Suppressor macrophage (primary cell): ENCODE data around the gene ERBB2.
"Not testable (repeated sequence)": the region's sequence is repeated elsewhere in the genome, so short reads cannot be mapped to it uniquely, and the experiment has no call there.

Experiments used
- DNase-seq, 4 experiments: peaks; one replicate each; pipeline ENCODE4 v3.0.0-alpha.2; 2020 to 2022

ERBB2 gene

DNA sequence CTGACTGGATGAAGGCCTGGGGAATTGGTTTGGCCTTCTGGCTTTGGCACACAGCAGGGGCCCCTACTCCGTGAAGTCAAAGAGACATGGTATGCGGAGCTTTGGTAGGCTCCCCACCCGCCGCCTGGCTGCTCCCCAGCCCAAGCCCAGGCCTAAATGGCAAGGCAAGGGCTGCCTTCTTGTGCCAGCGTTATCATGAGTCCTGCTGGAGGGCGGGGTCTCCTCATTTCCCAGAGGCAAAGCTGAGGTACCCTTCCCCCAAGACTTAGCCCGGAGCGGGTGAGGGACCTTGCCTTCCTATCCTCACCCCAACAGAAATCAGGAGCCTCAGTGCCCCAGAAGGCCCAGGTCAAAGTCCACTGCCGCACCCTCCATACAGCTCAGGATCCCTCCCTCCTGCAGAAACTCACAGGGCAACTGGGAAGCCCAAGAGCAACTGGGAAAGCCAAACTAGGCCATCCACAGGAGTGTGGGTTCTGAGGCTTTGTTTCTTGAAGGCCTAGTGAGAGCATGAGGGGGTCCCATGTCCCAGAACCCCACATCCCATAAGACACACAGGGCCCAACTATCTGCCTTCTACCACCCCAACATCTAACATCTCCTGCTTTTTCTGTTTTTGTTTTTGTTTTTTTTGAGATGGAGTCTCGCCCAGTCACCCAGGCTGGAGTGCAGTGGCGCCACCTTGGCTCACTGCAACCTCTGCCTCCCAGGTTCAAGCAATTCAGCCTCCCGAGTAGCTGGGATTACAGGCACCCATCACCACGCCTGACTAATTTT is 21.3 kb upstream of the ERBB2 start:
- no peak for DNase-seq

GRCh38 chr17:39679521-39680192 is 20.2 kb upstream of the ERBB2 start:
- no peak for DNase-seq

DNA sequence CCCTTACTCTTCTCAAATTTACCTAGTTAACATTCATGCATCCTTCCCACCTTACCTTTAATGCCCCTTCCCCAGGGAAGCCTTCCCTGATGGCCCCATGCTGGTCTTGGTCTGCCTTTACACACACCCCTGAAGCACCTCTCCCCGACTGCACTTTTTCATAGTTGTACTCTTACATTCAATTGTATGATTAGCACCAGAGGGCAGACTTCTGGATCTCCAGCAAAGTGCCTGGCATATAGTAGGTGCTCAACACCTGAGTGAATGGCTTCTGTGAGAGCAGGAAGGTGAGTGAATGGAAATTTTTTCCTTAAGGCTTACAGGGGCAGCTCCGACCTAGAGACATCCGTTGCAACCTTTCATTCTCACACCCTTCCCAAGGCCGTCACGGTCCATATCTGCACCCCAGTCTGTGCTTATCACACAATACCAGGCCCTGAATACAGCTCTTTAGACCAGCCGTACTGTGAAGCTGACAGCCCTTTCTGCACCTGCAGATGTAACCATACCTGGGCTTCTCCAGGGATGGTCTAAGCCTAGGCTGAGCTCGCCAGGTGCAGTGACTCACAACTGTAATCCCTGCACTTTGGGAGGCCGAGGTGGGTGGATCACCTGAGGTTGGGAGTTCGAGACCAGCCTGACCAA is 16.4 kb upstream of the ERBB2 start:
- DNase-seq, result no peak

- no peak for DNase-seq
These were observed 15.3 kb upstream of the ERBB2 start for GRCh38 chr17:39684369-39685192.

DNA sequence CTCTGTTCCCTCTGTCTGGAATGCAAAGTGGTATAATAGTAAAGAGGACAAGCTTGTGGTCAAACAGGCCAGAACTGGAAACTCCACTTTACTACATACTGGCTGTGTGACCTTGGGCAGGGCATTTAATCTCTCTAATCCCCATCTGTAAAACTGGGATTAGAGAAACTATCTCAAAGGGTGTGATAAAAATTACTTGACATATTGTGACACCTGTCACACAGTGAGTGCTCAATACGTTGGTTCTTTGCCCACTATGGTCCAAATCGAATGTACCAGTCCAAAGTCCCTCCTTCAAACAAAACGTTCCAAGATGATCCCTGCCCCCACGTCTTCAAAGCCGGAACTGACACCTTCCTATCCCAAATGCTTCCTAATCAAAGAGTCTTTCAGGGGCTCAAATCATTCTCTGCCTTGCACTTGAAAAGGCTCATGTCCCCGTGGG is 12.7 kb upstream of the ERBB2 start:
- no peak for DNase-seq

DNA sequence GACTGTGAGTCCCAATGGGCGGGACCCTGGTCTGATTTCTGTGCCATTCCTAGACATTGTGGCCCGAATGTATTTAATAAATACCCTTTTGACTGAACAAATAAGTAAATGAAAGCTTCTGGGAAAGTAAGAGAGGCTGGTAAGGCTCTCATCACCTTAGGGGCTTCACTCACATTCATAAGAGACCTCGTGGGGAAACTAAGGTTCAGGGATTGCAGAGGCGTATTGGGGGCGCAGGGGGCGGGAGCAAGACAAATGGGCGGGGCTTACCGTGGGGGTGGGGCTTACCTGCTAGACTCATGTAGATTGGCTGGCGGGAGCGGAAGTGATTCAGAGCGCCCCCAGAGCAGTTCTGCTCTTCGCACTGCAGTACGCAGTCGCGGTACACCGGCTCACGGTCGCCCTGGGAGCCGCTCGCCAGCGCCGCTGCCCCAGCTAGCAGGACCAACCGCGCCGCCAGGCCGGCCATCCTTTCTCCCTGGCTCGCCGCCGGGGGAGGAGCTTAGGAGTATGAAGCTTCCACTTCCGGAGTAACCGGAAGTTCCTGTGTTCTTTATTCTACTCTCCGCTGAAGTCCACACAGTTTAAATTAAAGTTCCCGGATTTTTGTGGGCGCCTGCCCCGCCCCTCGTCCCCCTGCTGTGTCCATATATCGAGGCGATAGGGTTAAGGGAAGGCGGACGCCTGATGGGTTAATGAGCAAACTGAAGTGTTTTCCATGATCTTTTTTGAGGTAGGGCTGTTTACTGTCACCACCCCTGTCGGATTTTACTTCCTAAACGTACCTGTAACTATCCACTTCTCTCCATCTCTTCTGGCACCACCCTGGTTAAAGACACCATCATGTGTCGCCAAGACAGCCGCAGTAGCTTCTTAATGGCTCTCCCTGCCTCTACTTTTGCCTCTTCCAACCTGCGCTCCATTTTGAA is 12.1 kb upstream of the ERBB2 start, which contains the start of gene PGAP3:
Gene PGAP3 (minus strand): TSS at position 512 of the 929 bp plus-strand sequence. CDS start 43 bp downstream, at position 469.
- DNase-seq, result peak; percentile 86 to 92 (median 90)

DNA sequence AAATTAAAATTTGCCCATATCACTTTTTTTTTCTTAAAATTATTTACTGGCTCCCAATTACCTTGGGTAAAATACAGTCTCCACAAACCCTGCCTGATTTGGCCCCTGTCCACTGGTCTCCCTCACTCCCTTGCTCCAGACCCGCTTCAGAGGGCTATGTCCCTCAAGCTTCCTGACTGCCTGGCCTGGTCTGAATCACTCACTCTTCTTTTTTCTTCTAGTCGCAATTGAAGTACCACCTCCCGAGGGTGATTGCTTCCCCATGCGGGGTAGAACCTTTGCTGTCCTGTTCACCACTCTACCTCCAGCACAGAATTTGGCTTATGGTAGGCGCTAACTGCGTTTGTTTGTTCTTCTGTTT is 11.4 kb upstream of the ERBB2 start:
- peak in 1 of 4 experiments; percentile 17 for DNase-seq

- DNase-seq, result no peak
These were observed 10.9 kb upstream of the ERBB2 start for GRCh38 chr17:39688945-39689344.

DNA sequence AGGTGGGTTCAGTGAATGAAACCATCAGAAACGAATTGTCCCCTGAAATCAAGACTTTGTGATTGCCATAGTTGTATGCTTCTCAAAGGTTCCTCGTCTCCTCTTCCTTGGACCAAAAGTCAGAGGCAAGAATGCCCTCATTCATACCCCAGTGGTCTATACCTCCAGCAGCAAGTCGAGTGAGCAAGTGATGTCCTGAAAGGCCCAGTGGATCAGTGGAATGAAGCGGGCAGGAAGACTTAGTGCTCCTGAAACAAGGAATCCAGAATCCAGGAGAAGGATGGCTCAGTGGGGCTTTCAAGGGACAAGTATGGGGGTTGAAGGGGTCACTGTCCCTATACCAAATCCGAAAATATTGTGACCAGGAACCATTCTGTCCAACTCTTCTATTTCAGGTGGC is 5.3 kb upstream of the ERBB2 start:
- DNase-seq, result no peak

GRCh38 chr17:39695089-39695474 is 4.8 kb upstream of the ERBB2 start:
- no peak for DNase-seq

DNA sequence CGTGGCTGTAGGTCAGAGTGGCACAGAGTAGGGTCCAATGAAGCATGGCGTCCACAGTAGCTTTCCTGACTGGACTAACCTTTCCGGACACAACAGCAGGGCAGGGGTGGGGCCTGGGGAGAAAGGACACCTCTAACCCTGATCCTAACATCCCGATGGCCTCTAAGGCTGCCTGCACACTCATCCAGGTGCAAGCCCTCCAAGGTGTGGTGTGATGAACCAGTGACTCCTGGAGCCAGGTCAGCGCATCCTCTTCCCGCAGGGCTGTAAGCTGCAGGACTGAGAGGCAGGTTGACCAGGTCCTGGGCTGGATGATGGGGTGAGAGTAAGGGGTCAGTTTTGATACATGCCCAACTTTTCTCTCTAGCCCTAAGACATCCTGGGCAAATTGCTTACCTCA is 3.1 kb upstream of the ERBB2 start:
- DNase-seq, result no peak

DNA sequence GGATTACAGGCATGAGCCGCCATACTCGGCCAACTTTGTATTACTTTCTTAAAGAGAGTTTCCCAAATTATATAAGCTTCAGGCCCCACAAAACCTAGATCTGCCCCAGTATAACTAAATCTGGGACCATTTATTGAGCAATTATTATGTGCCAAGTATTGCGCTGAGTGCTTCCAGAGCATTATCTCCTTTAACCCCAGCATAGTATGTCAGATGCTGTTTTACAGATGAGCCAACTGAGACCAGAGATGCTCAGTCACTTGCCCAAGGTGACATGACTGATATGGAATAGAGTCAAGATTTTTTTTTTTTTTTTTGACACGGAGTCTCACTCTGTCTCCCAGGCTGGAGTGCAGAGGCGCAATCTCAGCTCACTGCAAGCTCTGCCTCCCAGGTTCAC is 1.9 kb upstream of the ERBB2 start:
- no peak for DNase-seq

DNA sequence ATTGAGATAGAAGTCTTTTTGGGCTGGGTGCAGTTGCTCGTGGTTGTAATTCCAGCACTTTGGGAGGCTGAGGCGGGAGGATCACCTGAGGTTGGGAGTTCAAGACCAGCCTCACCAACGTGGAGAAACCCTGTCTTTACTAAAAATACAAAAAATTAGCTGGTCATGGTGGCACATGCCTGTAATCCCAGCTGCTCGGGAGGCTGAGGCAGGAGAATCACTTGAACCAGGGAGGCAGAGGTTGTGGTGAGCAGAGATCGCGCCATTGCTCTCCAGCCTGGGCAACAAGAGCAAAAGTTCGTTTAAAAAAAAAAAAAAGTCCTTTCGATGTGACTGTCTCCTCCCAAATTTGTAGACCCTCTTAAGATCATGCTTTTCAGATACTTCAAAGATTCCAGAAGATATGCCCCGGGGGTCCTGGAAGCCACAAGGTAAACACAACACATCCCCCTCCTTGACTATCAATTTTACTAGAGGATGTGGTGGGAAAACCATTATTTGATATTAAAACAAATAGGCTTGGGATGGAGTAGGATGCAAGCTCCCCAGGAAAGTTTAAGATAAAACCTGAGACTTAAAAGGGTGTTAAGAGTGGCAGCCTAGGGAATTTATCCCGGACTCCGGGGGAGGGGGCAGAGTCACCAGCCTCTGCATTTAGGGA is 577 bp upstream of the ERBB2 start:
- not testable (repeated sequence) for DNase-seq

DNA sequence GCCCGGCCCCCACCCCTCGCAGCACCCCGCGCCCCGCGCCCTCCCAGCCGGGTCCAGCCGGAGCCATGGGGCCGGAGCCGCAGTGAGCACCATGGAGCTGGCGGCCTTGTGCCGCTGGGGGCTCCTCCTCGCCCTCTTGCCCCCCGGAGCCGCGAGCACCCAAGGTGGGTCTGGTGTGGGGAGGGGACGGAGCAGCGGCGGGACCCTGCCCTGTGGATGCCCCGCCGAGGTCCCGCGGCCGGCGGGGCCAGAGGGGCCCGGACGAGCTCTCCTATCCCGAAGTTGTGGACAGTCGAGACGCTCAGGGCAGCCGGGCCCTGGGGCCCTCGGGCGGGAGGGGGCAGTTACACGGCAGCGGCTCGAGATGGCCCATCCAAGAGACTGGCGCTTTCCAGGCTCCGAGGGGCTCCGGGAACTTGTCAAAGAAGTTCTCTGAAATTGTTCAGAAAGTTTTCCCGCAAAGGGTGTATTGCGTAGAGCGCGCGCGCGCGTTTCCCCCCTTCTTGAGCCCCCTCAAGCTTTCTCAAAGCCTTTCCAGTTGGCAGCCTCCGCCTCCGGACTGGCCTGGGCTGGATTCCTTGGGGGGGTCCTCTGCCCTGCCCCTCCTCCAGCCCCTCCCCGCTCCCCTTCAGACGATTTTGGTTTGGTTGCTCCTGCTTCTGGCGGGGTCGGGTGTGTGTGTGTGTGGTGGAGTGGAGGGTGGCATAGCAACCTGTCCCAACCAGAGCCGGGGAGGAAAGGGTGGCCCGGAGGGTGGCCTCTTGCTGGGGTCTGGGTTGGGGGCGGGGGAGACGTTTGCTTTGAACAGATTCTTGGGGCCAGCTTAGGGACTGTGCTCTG is 504 bp downstream of the ERBB2 start:
- DNase-seq, result no peak

DNA sequence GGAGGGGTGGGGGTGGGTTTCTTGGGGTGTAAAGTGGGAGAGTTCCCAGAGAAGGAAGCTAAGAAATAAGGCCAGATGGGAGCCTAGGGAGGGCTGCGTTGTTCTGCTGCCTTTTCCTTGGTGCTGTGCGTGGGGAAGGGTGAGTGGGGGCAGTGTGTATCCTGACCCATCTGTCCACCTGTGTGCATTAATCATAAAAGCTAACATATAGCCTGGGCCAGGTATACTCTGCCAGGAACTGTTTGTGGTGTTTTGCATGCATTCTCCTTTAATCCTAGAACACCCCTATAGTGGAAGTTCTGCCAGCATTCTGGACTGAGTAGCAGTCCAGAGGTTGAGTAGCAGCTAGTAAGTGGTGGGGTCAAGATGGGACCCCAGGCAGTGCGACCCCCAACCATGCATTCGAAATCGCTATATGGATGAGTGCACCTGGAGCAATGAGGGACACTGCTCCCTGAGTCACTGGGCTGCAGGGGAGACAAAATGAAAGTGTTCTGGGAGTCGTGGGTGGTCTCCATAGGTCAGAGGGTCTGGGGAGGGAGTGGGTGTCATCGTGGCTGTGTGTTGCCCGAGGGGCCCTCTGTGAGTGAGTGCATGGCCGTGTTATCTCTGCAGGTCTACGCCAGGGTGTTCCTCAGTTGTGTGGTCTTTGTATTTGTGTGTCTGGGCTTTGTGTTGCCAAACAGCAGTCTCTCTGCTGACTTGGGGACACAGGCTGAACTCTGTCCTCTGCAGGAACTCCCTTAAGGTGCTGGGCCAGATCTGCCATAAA is 1.3 kb downstream of the ERBB2 start:
- DNase-seq, result no peak

GRCh38 chr17:39701784-39702422 is 2.0 kb downstream of the ERBB2 start:
- no peak for DNase-seq

GRCh38 chr17:39702901-39703893 is 3.3 kb downstream of the ERBB2 start:
- no peak for DNase-seq
